VCaP (cell line): ENCODE measurements around the gene LEMD3.

Source experiments
- H3K27ac ChIP-seq: fragments of 450-650 bp; 2 replicates; pipeline ENCODE4 v1.5.1; 2017
- CTCF ChIP-seq: fragments of 450-650 bp; conservative IDR thresholded peaks from 2 replicates; pipeline ENCODE4 v1.5.1; 2017; ENCODE audit warnings: mild to moderate bottlenecking, moderate library complexity

Gene LEMD3

GRCh38 chr12:65125975-65126374 is 43.4 kb upstream of the LEMD3 start:
- H3K27ac ChIP-seq = no peak overlapping the region
- TF ChIP-seq CTCF = no peak

- no peak for TF ChIP-seq CTCF
- no peak overlapping the region for H3K27ac ChIP-seq
Measured at GRCh38 chr12:65126482-65126881, 42.9 kb upstream of the LEMD3 start.

- no peak for TF ChIP-seq CTCF
- H3K27ac ChIP-seq = no peak overlapping the region
Measured at GRCh38 chr12:65133879-65134278, 35.5 kb upstream of the LEMD3 start.

GRCh38 chr12:65139389-65139788 is 30.0 kb upstream of the LEMD3 start:
- H3K27ac ChIP-seq = no peak overlapping the region
- no peak for TF ChIP-seq CTCF

GRCh38 chr12:65140738-65141137 is 28.6 kb upstream of the LEMD3 start:
- H3K27ac ChIP-seq = no peak overlapping the region
- TF ChIP-seq CTCF = no peak

GRCh38 chr12:65147312-65147905 is 22.0 kb upstream of the LEMD3 start:
- H3K27ac ChIP-seq = no peak overlapping the region
- no peak for TF ChIP-seq CTCF

- no peak overlapping the region for H3K27ac ChIP-seq
- no peak for TF ChIP-seq CTCF
Measured at GRCh38 chr12:65152012-65152411, 17.4 kb upstream of the LEMD3 start.
